ENCODE results near the gene GON4L. TPM values are rescaled to one million over a fixed set of nuclear protein-coding genes. Genes with fewer than 3 reads are reported as not detected.
"Not testable (repeated sequence)": the region's sequence is repeated elsewhere in the genome, so short reads cannot be mapped to it uniquely, and the experiment has no call there.

GON4L gene
- total RNA-seq, 1 donor from 2014 or later: 20.5 TPM

DNA sequence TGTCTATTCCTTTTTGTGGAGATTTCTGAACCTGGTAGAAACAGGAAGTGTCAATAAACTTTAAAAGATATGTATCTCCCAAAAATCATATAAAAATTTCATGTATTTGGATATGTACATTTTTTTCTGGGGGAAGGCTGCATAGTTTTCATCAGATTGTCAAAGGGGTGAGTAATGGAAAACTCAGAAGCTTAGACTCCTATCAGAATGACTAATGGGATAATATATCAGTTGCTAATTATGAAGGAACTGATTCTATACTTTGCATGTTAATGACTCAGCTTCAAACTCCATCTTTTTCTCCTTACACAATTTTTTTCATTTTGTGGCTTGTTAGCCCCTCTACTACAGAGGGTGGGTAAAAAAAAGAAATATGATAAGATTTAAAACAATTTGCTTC lies 55.9 kb downstream of the GON4L start:
- Histone ChIP-seq H3K36me3 (ENCODE audit: control insufficient read depth, insufficient read depth, low read length) (peaks cover 6% of the 10 kb centered on the region), H3K4me3 (ENCODE audit: low read depth, low read length) (no peak overlapping the region), H3K27me3 (ENCODE audit: control insufficient read depth, insufficient read depth, low read length) (no peaks in the 10 kb centered on the region)
- TF ChIP-seq, protein P1, sequence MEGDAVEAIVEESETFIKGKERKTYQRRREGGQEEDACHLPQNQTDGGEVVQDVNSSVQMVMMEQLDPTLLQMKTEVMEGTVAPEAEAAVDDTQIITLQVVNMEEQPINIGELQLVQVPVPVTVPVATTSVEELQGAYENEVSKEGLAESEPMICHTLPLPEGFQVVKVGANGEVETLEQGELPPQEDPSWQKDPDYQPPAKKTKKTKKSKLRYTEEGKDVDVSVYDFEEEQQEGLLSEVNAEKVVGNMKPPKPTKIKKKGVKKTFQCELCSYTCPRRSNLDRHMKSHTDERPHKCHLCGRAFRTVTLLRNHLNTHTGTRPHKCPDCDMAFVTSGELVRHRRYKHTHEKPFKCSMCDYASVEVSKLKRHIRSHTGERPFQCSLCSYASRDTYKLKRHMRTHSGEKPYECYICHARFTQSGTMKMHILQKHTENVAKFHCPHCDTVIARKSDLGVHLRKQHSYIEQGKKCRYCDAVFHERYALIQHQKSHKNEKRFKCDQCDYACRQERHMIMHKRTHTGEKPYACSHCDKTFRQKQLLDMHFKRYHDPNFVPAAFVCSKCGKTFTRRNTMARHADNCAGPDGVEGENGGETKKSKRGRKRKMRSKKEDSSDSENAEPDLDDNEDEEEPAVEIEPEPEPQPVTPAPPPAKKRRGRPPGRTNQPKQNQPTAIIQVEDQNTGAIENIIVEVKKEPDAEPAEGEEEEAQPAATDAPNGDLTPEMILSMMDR (IDR thresholded peaks at IDR 0.05; ENCODE audit: insufficient read depth, low read length, severe bottlenecking): no peak
- FAIRE-seq: no peak
- peak; percentile 80 for DNase-seq (ENCODE audit: low read depth)

DNA sequence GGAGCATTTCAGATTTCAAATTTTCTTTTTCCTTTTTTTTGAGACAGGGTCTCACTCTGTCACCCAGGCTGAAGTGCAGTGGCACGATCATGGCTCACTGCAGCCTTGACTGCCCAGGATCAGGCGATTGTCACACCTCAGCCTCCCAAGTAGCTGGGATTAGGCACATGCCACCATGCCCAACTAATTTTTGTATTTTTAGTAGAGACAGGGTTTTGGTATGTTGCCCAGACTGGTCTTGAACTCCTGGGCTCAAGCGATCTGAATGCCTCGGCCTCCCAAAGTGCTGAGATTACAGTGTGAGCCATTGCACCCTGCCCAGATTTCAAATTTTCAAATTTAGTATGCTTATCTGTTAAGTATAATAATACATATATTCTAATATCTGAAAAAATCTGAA lies 61.4 kb downstream of the GON4L start:
- H3K27me3 ChIP-seq (ENCODE audit: control insufficient read depth, insufficient read depth, low read length); DNase-seq (ENCODE audit: low read depth); H3K4me3 ChIP-seq (ENCODE audit: low read depth, low read length); FAIRE-seq; H3K36me3 ChIP-seq (ENCODE audit: control insufficient read depth, insufficient read depth, low read length): not testable (repeated sequence)

DNA sequence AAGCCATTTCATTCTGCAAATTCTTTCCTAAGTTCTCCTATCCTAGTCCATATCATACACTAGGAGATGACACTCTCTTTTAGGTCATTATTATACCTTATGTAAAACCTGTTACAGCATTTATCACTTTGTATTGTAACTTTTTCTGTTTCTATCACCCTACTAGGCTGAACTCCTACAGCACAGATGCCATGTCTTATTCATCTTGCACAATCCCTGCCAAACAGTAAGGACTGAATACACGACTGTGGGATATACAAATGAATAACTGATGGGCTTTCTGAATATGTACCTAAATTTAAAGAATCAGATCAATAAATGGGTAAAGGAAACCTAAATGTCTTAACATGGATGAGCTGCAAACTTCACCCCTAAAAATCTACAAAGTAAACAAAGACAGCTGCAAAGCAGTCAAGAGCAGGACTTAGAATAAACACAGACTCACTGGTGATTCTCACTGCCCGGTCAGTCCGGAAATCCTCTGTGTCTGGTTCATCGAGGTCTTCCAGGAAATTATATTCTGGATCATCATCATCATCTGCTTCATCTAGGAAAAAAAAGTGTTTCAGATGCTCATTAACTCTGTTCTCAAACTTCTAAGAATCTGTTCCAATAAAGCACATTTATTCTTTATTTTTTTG lies 62.3 kb downstream of the GON4L start:
- Histone ChIP-seq H3K4me3 (ENCODE audit: low read depth, low read length) (no peak overlapping the region), H3K27me3 (ENCODE audit: control insufficient read depth, insufficient read depth, low read length) (no peaks in the 10 kb centered on the region), H3K36me3 (ENCODE audit: control insufficient read depth, insufficient read depth, low read length) (no peaks in the 10 kb centered on the region)
- no peak for FAIRE-seq
- TF ChIP-seq, protein P1 (IDR thresholded peaks at IDR 0.05; ENCODE audit: insufficient read depth, low read length, severe bottlenecking): no peak
- no peak for DNase-seq (ENCODE audit: low read depth)

DNA sequence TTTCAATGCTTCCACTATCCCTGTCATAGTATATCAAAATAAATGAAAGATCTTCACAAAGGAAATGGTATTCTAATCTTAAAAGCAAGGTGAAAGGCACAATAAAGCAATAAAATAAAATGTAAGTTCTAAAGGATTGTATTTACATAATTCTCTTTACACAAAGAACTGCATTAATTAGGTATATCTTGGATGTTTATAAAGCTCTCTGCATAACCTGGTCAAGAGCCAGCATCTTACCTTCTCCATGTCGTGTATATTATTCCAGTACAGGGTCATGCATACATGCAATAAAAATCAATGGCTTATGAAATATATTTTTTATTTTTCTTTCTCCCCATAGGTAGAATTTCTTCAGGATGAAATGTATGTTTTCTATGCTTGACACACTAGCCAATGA lies 63.8 kb downstream of the GON4L start:
- Histone ChIP-seq H3K27me3 (ENCODE audit: control insufficient read depth, insufficient read depth, low read length) (no peaks in the 10 kb centered on the region), H3K4me3 (ENCODE audit: low read depth, low read length) (no peak overlapping the region), H3K36me3 (ENCODE audit: control insufficient read depth, insufficient read depth, low read length) (no peaks in the 10 kb centered on the region)
- TF ChIP-seq, protein P1 (IDR thresholded peaks at IDR 0.05; ENCODE audit: insufficient read depth, low read length, severe bottlenecking): no peak
- no peak for DNase-seq (ENCODE audit: low read depth)
- no peak for FAIRE-seq

DNA sequence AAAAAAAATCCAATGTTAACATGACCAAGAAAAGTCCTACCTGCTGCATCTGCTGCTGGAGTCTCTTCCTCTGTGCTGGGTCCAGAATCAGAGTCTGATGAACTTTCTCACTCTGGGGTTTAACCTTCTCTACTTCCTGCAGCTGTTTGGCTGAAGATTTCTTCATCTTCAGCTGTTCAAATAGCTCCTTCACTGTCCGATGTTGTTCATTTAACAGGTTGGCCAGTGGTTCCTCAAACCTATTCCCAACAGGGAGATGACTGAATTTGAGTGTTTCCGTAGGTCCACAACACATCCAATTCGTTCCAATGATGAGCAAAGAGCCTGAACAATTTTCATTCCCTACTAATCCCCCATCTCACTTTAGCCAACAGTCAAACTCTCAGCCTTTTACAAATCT lies 79.4 kb downstream of the GON4L start:
- FAIRE-seq: no peak
- Histone ChIP-seq H3K27me3 (ENCODE audit: control insufficient read depth, insufficient read depth, low read length) (no peaks in the 10 kb centered on the region), H3K4me3 (ENCODE audit: low read depth, low read length) (no peak overlapping the region), H3K36me3 (ENCODE audit: control insufficient read depth, insufficient read depth, low read length) (peaks cover 4% of the 10 kb centered on the region)
- DNase-seq (ENCODE audit: low read depth): no peak
- TF ChIP-seq, protein P1 (IDR thresholded peaks at IDR 0.05; ENCODE audit: insufficient read depth, low read length, severe bottlenecking): no peak

DNA sequence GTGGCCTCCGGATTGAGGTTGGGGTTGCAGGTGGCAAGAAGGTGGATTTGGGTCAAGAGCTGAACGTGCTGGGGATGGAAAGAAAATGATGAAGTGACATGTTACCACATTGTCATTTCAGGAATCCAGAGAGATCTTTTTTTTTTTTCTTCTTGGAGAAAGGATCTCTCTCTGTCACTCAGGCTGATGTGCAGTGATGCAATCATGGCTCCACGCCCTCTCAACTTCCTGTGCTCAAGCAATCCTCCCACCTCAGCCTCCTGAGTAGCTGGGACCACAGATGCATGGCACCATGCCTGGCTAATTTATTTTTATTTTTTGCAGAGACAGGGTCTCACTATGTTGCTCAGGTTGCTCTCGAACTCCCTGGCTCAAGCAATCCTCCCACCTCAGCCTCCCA lies 80.6 kb downstream of the GON4L start:
- peaks cover 9% of the 10 kb centered on the region for H3K36me3 ChIP-seq (ENCODE audit: control insufficient read depth, insufficient read depth, low read length)
- TF ChIP-seq, protein P1 (IDR thresholded peaks at IDR 0.05; ENCODE audit: insufficient read depth, low read length, severe bottlenecking): no peak
- DNase-seq (ENCODE audit: low read depth): peak; percentile 40
- H3K4me3 ChIP-seq (ENCODE audit: low read depth, low read length): no peak overlapping the region
- FAIRE-seq: no peak
- H3K27me3 ChIP-seq (ENCODE audit: control insufficient read depth, insufficient read depth, low read length): no peaks in the 10 kb centered on the region
